Astrocyte (in vitro differentiated cells and primary cell): ENCODE measurements around the gene VRTN.

Experiments used
- CTCF ChIP-seq: IDR thresholded peaks from 2 replicates; pipeline ENCODE4 v1.5.1; 2011; ENCODE audit warnings: low read depth, mild to moderate bottlenecking, inconsistent platforms, low read length, moderate library complexity; ENCODE audit not compliant: insufficient read depth
- EZH2 ChIP-seq: IDR thresholded peaks from 2 replicates; pipeline ENCODE4 v1.6.1; 2012; ENCODE audit warnings: mild to moderate bottlenecking, low read length, inconsistent platforms; ENCODE audit not compliant: insufficient read depth

GRCh38 chr14:74391479-74391878 is 43.2 kb downstream of the VRTN start:
- TF ChIP-seq EZH2: no peak
- no peak for TF ChIP-seq CTCF
